Endodermal cell (in vitro differentiated cells): ENCODE results near the gene MIEF2. TPM values are rescaled to one million over a fixed set of nuclear protein-coding genes. Genes with fewer than 3 reads are reported as not detected.

ENCODE experiments used
- DNase-seq: peaks from one replicate; pipeline ENCODE4 v3.0.0-alpha.2; 2017
- H3K27ac ChIP-seq: 2 replicates; pipeline ENCODE4 v1.5.1; 2013; ENCODE audit warnings: mild to moderate bottlenecking, low read depth, low read length, moderate library complexity
- H3K27me3 ChIP-seq: 2 replicates; pipeline ENCODE4 v1.6.1; 2013; ENCODE audit warnings: mild to moderate bottlenecking, low read length, moderate library complexity; ENCODE audit not compliant: insufficient read depth, control insufficient read depth, poor library complexity, severe bottlenecking
- H3K36me3 ChIP-seq: 2 replicates; pipeline ENCODE4 v1.7.0; 2013; ENCODE audit warnings: mild to moderate bottlenecking, low read length, moderate library complexity; ENCODE audit not compliant: control insufficient read depth, insufficient read depth
- H3K4me1 ChIP-seq: one replicate; pipeline ENCODE4 v1.7.0; 2013; ENCODE audit warnings: low read length; ENCODE audit not compliant: control insufficient read depth, insufficient read depth
- H3K4me3 ChIP-seq: 2 replicates; pipeline ENCODE4 v1.5.1; 2013; ENCODE audit warnings: mild to moderate bottlenecking, low read length, moderate library complexity
- H3K9ac ChIP-seq: 2 replicates; pipeline ENCODE4 v1.6.1; 2013; ENCODE audit warnings: mild to moderate bottlenecking, low read length, moderate library complexity; ENCODE audit not compliant: poor library complexity, severe bottlenecking; ENCODE audit errors: extremely low read depth
- H3K9me3 ChIP-seq: 2 replicates; pipeline ENCODE4 v1.6.1; 2013; ENCODE audit warnings: mild to moderate bottlenecking, low read length, moderate library complexity; ENCODE audit not compliant: control insufficient read depth
- H3K27ac Mint-ChIP-seq: 2 replicates; pipeline ENCODE4 v1.8.0; 2020; ENCODE audit warnings: mixed read lengths
- H3K27me3 Mint-ChIP-seq: 2 replicates; pipeline ENCODE4 v1.8.0; 2021; ENCODE audit warnings: mild to moderate bottlenecking, mixed read lengths; ENCODE audit not compliant: insufficient read depth
- H3K36me3 Mint-ChIP-seq: 2 replicates; pipeline ENCODE4 v1.8.0; 2020; ENCODE audit warnings: low read depth, mixed read lengths
- H3K4me1 Mint-ChIP-seq: 2 replicates; pipeline ENCODE4 v1.8.0; 2020; ENCODE audit warnings: mixed read lengths
- H3K4me3 Mint-ChIP-seq: 2 replicates; pipeline ENCODE4 v1.8.0; 2020; ENCODE audit warnings: mild to moderate bottlenecking, moderate library complexity, mixed read lengths
- H3K9me3 Mint-ChIP-seq: 2 replicates; pipeline ENCODE4 v1.8.0; 2020; ENCODE audit warnings: mild to moderate bottlenecking, mixed read lengths
- CTCF ChIP-seq: fragments of 200-600 bp; sonication (generic); conservative IDR thresholded peaks from 2 replicates; pipeline ENCODE4 v1.5.0; 2021; ENCODE audit warnings: antibody characterized with exemption, mild to moderate bottlenecking
- WGBS, 2 experiments: methylation state at CpG; one replicate each; pipeline versions ENCODE4 v1.1.5 to v1.1.7; 2013; ENCODE audit warnings: missing lambda C conversion rate in 2 of 2, mixed read lengths in 1 of 2; ENCODE audit not compliant: insufficient coverage in 1 of 2, insufficient read length in 1 of 2; 5-methylcytosine and 5-hydroxymethylcytosine counted together
- total RNA-seq, 2 donors: library from RNA; stranded (reverse); fragmentation: NEBNext Ultra II Directional in 1 of 2; extraction: Animal tissue kit (Norgen Biotek cat#: 25700) in 1 of 2; gene quantifications; 2 replicates in 1 of 2; 3 replicates in 1 of 2; pipeline ENCODE4 v1.2.1, GENCODE V29; 2021

Gene MIEF2
- total RNA-seq, 2 donors from 2014 or later = 15.3 to 19.6 TPM

- peak overlapping the region; percentile 97 for H3K9ac ChIP-seq
- peaks cover 41% of the 10 kb centered on the region for H3K36me3 Mint-ChIP-seq
- WGBS, 2 experiments = 4 to 14% methylated on average over 10 to 18 of the region's 18 CpGs
- peaks cover 42% of the 10 kb centered on the region for H3K36me3 ChIP-seq
- H3K9me3 ChIP-seq = no peaks in the 10 kb centered on the region
- peak overlapping the region; percentile 96 for H3K4me3 ChIP-seq
- H3K27me3 ChIP-seq = no peaks in the 10 kb centered on the region
- H3K4me3 Mint-ChIP-seq = peak overlapping the region; percentile 88
- H3K4me1 ChIP-seq = peaks cover 17% of the 10 kb centered on the region
- DNase-seq = no peak
- H3K4me1 Mint-ChIP-seq = peaks cover 48% of the 10 kb centered on the region
- H3K9me3 Mint-ChIP-seq = no peaks in the 10 kb centered on the region
- H3K27ac Mint-ChIP-seq = peak overlapping the region; percentile 98
- H3K27me3 Mint-ChIP-seq = no peaks in the 10 kb centered on the region
- no peak for TF ChIP-seq CTCF
- H3K27ac ChIP-seq = peak overlapping the region; percentile 89
These were observed 55.1 kb downstream of the MIEF2 start for GRCh38 chr17:18315562-18315922.

- H3K4me1 Mint-ChIP-seq = peaks cover 48% of the 10 kb centered on the region
- DNase-seq = no peak
- peak overlapping the region; percentile 96 for H3K4me3 ChIP-seq
- peak overlapping the region; percentile 97 for H3K9ac ChIP-seq
- no peak overlapping the region for H3K27ac ChIP-seq
- WGBS, 2 experiments = 54 to 79% methylated on average over 6 to 11 of the region's 11 CpGs
- H3K4me3 Mint-ChIP-seq = peak overlapping the region; percentile 88
- no peaks in the 10 kb centered on the region for H3K9me3 Mint-ChIP-seq
- no peaks in the 10 kb centered on the region for H3K27me3 ChIP-seq
- no peak for TF ChIP-seq CTCF
- peak overlapping the region; percentile 98 for H3K27ac Mint-ChIP-seq
- H3K4me1 ChIP-seq = peaks cover 17% of the 10 kb centered on the region
- H3K27me3 Mint-ChIP-seq = no peaks in the 10 kb centered on the region
- H3K36me3 ChIP-seq = peaks cover 40% of the 10 kb centered on the region
- H3K9me3 ChIP-seq = no peaks in the 10 kb centered on the region
- H3K36me3 Mint-ChIP-seq = peaks cover 39% of the 10 kb centered on the region
These were observed 55.5 kb downstream of the MIEF2 start for GRCh38 chr17:18315961-18316360.

Other genes starting within 250 kb of the MIEF2 start
- 10 to 100 TPM; 31.4 to 50.8 TPM for gene ATPAF2, start 221.5 kb upstream of the MIEF2 start, total RNA-seq
- gene GID4, start 221.3 kb upstream of the MIEF2 start, total RNA-seq = 10 to 100 TPM; 20.5 to 20.8 TPM
- 10 to 100 TPM; 45.1 to 49.9 TPM for gene DRG2, start 172.7 kb upstream of the MIEF2 start, total RNA-seq
- 1 to 10 TPM; 1.7 to 2.4 TPM for gene MYO15A, start 151.9 kb upstream of the MIEF2 start, total RNA-seq
- 10 to 100 TPM; 64.1 to 80.9 TPM for gene ALKBH5, start 76.8 kb upstream of the MIEF2 start, total RNA-seq
- gene LLGL1, start 35.0 kb upstream of the MIEF2 start, total RNA-seq = 10 to 100 TPM; 66.3 to 69.3 TPM
- gene FLII, start 1.9 kb upstream of the MIEF2 start, total RNA-seq = 100 to 1,000 TPM; 299 to 335 TPM
- gene TOP3A, start 54.3 kb downstream of the MIEF2 start, total RNA-seq = 10 to 100 TPM; 60.4 to 67.4 TPM
- 10 to 100 TPM; 20.7 to 22.2 TPM for gene SMCR8, start 54.6 kb downstream of the MIEF2 start, total RNA-seq
- 10 to 100 TPM; 38.5 to 40.9 TPM for gene SHMT1, start 102.9 kb downstream of the MIEF2 start, total RNA-seq
- gene EVPLL, start 117.1 kb downstream of the MIEF2 start, total RNA-seq = not detected
- gene LGALS9C, start 216.1 kb downstream of the MIEF2 start, total RNA-seq = not detected